ENCODE data around the gene HOXC12.

Gene HOXC12

GRCh38 chr12:53968214-53969127, 13.8 kb downstream of the HOXC12 start (continued):
- no peak for TF ChIP-seq ZNF514 (tag by site-specific recombination; IDR thresholded peaks at IDR 0.05)
- TF ChIP-seq ZSCAN18 (tag by site-specific recombination; IDR thresholded peaks at IDR 0.05), result no peak
- TF ChIP-seq SP3 (tag by site-specific recombination; IDR thresholded peaks at IDR 0.05), result no peak
- no peak for TF ChIP-seq OVOL3 (tag by site-specific recombination; IDR thresholded peaks at IDR 0.05)
- peak; percentile 44; the same call in 1 of the 2 replicates for TF ChIP-seq GFI1B (tag by site-specific recombination; IDR thresholded peaks at IDR 0.05)
- TF ChIP-seq ZNF302 (tag by site-specific recombination; IDR thresholded peaks at IDR 0.05; ENCODE audit: low read depth), result no peak
- TF ChIP-seq ZNF324 (tag by site-specific recombination; IDR thresholded peaks at IDR 0.05), result no peak
- TF ChIP-seq KLF8 (tag by site-specific recombination; IDR thresholded peaks at IDR 0.05), result no peak; the same call in 1 of the 2 replicates
- 0 out of 2 replicates have a peak, but pooled peaks have one; percentile 37 for TF ChIP-seq ZNF366 (tag by site-specific recombination; conservative IDR thresholded peaks at IDR 0.05)
- peak; percentile 32; the same call in 1 of the 2 replicates for TF ChIP-seq ZNF18 (tag by site-specific recombination; IDR thresholded peaks at IDR 0.05)
- no peak for TF ChIP-seq ZNF561 (tag by site-specific recombination; IDR thresholded peaks at IDR 0.05; ENCODE audit: borderline replicate concordance)
- no peak for TF ChIP-seq ELK4 (IDR thresholded peaks at IDR 0.05; ENCODE audit: borderline replicate concordance, low read depth, low read length)
- TF ChIP-seq ZNF837 (tag by site-specific recombination; IDR thresholded peaks at IDR 0.05), result no peak
- TF ChIP-seq ZNF169 (tag by site-specific recombination; IDR thresholded peaks at IDR 0.05), result no peak
- no peak for TF ChIP-seq MEIS1 (CRISPR knock-in tag; IDR thresholded peaks at IDR 0.05; ENCODE audit: borderline replicate concordance)
- TF ChIP-seq KLF7 (tag by site-specific recombination; IDR thresholded peaks at IDR 0.05; ENCODE audit: borderline replicate concordance), result no peak
- no peak for TF ChIP-seq ZNF266 (tag by site-specific recombination; IDR thresholded peaks at IDR 0.05; ENCODE audit: low read depth)
- TF ChIP-seq BCL11A (tag by site-specific recombination; IDR thresholded peaks at IDR 0.05; ENCODE audit: low read depth), result no peak; the same call in 1 of the 2 replicates
- TF ChIP-seq KLF1 (tag by site-specific recombination; IDR thresholded peaks at IDR 0.05), result 0 out of 2 replicates have a peak, but pooled peaks have one; percentile 19
- TF ChIP-seq ZNF132 (tag by site-specific recombination; IDR thresholded peaks at IDR 0.05; ENCODE audit: borderline replicate concordance), result no peak
- no peak for TF ChIP-seq ZNF624 (tag by site-specific recombination; IDR thresholded peaks at IDR 0.05)
- TF ChIP-seq SP2 (tag by site-specific recombination; IDR thresholded peaks at IDR 0.05), result no peak
- no peak for TF ChIP-seq CTCF (tag by site-specific recombination; IDR thresholded peaks at IDR 0.05)
- TF ChIP-seq BCL6B (tag by site-specific recombination; IDR thresholded peaks at IDR 0.05), result no peak
- TF ChIP-seq GLI2 (tag by site-specific recombination; IDR thresholded peaks at IDR 0.05; ENCODE audit: borderline replicate concordance, low read depth), result no peak
- TF ChIP-seq ZNF510 (tag by site-specific recombination; IDR thresholded peaks at IDR 0.05; ENCODE audit: insufficient replicate concordance), result no peak
- TF ChIP-seq ZNF623 (tag by site-specific recombination; IDR thresholded peaks at IDR 0.05), result no peak
- no peak for TF ChIP-seq ZSCAN23 (tag by site-specific recombination; IDR thresholded peaks at IDR 0.05)
- TF ChIP-seq ZNF155 (tag by site-specific recombination; IDR thresholded peaks at IDR 0.05), result no peak
- TF ChIP-seq ZNF175 (tag by site-specific recombination; IDR thresholded peaks at IDR 0.05), result no peak
- peak; percentile 70; the same call in 1 of the 2 replicates for TF ChIP-seq ZNF423 (tag by site-specific recombination; IDR thresholded peaks at IDR 0.05)
- no peak for TF ChIP-seq SCRT2 (tag by site-specific recombination; IDR thresholded peaks at IDR 0.05)

Data from HEK293 (cell line).